Fibroblast of mammary gland (primary cell): Measurements from ENCODE around the gene MAPKBP1.
"Not testable (repeated sequence)": the region's sequence is repeated elsewhere in the genome, so short reads cannot be mapped to it uniquely, and the experiment has no call there.

Experiments
- DNase-seq: peaks from one replicate; pipeline ENCODE4 v3.0.0-alpha.2; 2010; ENCODE audit warnings: low read depth
- H3K4me3 ChIP-seq: 2 replicates; pipeline ENCODE4 v1.5.1; 2011; ENCODE audit warnings: low read depth, mild to moderate bottlenecking, low read length, moderate library complexity; ENCODE audit not compliant: control insufficient read depth
- TF ChIP-seq, protein P1 (sequence below): conservative IDR thresholded peaks from 2 replicates; pipeline ENCODE4 v1.5.1; 2011; ENCODE audit warnings: low read depth, low read length, inconsistent platforms; ENCODE audit not compliant: control insufficient read depth, insufficient read depth

The MAPKBP1 gene, protein sequence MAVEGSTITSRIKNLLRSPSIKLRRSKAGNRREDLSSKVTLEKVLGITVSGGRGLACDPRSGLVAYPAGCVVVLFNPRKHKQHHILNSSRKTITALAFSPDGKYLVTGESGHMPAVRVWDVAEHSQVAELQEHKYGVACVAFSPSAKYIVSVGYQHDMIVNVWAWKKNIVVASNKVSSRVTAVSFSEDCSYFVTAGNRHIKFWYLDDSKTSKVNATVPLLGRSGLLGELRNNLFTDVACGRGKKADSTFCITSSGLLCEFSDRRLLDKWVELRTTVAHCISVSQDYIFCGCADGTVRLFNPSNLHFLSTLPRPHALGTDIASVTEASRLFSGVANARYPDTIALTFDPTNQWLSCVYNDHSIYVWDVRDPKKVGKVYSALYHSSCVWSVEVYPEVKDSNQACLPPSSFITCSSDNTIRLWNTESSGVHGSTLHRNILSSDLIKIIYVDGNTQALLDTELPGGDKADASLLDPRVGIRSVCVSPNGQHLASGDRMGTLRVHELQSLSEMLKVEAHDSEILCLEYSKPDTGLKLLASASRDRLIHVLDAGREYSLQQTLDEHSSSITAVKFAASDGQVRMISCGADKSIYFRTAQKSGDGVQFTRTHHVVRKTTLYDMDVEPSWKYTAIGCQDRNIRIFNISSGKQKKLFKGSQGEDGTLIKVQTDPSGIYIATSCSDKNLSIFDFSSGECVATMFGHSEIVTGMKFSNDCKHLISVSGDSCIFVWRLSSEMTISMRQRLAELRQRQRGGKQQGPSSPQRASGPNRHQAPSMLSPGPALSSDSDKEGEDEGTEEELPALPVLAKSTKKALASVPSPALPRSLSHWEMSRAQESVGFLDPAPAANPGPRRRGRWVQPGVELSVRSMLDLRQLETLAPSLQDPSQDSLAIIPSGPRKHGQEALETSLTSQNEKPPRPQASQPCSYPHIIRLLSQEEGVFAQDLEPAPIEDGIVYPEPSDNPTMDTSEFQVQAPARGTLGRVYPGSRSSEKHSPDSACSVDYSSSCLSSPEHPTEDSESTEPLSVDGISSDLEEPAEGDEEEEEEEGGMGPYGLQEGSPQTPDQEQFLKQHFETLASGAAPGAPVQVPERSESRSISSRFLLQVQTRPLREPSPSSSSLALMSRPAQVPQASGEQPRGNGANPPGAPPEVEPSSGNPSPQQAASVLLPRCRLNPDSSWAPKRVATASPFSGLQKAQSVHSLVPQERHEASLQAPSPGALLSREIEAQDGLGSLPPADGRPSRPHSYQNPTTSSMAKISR (N-terminal part only)

DNA sequence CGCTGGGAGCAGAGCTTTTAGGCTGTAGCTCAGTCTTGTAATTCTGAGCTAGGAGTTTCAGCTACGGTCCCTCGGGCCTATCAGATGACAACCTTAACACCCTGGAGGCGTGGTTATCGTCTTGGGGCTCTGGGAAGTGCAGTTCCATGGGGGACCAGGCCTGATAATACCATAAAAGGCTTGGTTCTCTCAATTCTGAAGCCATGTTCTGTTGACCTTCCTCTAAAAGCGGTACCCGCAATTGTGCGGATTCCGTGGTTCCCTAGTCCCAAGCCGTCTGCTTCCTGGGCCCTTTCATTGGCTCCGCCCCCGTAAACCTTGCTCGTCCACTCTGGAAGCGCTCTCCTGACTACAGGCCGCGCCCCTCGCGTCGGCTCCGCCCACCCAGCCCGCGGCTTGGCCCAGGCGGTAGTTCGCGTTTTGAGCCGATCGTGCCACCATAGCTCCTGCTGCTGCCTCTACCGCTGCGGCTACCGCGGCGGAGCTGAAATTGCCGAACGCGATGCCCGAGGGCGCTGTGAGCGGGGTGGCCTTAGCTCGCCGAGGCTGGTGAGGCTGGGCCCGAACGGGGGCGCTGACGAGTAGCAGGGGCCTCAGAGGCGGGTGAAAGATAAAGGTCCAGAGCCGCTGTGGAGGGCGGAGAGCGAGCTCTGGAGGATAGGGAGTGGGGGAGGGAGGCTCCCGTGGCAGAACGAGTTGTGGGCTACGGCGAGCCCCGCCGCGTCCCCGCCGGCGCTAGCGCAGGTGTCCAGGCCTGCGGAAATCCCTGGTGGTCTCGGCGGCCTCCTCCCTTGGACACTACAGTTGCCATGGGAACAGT lies at the start of gene MAPKBP1:
MAPKBP1 (plus strand) TSS at position 423 of the 820 bp plus-strand sequence. CDS start 792 bp downstream, outside the sequence.
- TF ChIP-seq, protein P1, sequence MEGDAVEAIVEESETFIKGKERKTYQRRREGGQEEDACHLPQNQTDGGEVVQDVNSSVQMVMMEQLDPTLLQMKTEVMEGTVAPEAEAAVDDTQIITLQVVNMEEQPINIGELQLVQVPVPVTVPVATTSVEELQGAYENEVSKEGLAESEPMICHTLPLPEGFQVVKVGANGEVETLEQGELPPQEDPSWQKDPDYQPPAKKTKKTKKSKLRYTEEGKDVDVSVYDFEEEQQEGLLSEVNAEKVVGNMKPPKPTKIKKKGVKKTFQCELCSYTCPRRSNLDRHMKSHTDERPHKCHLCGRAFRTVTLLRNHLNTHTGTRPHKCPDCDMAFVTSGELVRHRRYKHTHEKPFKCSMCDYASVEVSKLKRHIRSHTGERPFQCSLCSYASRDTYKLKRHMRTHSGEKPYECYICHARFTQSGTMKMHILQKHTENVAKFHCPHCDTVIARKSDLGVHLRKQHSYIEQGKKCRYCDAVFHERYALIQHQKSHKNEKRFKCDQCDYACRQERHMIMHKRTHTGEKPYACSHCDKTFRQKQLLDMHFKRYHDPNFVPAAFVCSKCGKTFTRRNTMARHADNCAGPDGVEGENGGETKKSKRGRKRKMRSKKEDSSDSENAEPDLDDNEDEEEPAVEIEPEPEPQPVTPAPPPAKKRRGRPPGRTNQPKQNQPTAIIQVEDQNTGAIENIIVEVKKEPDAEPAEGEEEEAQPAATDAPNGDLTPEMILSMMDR = peak; percentile 54
- DNase-seq = peak; percentile 97
- H3K4me3 ChIP-seq = peak within 1 kb of the TSS; percentile 85

DNA sequence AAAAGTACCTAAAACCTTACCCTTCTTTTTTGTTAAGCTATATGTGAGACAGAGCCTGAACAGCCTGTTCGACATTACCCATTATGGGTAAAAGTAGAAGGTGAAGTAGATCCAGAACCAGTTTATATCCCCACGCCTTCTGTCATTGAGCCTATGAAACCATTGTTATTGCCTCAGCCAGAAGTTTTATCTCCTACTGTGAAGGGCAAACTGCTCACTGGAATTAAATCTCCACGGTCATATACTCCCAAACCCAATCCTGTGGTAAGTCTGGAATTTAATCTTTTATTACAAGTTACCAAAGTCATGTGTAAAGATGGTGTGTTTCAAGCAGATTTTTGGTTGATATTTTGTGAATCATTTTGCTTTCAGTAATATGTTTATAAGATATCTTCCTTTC lies 47.1 kb upstream of the MAPKBP1 start:
- H3K4me3 ChIP-seq = no peak overlapping the region
- DNase-seq = no peak
- TF ChIP-seq, protein P1 = no peak

DNA sequence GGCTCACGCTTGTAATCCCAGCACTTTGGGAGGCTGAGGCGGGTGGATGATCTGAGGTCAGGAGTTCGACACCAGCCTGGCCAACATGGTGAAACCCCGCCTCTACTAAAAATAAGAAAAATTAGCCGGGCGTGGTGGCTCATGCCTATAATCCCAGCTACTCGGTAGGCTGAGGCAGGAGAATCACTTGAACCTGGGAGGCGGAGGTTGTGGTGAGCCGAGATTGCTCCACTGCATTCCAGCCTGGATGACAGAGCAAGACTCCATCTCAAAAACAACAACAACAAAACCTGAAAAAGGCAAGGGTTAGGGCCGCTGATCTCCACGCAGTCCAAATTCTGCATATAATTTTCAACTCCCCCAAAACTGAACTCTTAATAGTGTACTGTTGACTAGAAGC lies 46.2 kb upstream of the MAPKBP1 start:
- H3K4me3 ChIP-seq, DNase-seq: not testable (repeated sequence)

DNA sequence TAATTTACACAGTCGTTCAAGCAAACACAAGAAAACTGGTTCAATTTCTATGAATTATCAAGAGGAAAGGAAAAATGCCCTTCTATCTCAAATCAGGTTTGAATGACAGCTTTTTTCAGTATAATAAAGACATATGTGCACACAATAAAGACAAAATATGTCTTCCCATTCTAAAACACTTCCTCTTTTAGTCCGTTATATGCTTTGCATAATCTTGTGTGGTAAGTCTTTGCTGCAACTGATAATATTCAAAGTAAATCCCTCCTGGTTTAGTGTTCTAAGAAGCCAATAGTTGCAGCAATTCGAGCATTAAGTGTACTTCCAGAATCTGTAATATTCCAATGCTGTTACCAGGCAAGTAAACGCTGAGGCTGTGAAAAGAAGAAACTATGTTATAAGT lies 43.7 kb upstream of the MAPKBP1 start:
- H3K4me3 ChIP-seq = no peak overlapping the region
- TF ChIP-seq, protein P1 = no peak
- DNase-seq = no peak

DNA sequence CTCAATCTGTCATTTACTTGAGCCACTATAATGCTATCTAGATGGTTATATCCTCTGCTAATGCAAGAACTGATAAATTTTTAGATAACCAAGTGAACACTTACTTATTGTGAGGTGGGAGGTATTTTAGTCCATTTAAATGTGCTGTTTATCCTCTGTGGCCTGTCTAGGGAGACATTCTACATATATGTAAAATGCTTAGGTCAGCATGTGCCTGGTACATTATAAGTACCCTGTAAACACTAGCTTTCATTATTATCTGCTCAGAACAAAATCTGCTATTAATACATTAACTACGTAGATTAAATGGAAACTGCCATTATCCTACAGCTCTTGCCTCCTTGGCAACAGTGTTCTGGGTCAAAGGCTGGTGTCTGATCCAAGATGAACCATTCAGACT lies 41.8 kb upstream of the MAPKBP1 start:
- no peak for DNase-seq
- TF ChIP-seq, protein P1 = no peak
- H3K4me3 ChIP-seq = no peak overlapping the region

DNA sequence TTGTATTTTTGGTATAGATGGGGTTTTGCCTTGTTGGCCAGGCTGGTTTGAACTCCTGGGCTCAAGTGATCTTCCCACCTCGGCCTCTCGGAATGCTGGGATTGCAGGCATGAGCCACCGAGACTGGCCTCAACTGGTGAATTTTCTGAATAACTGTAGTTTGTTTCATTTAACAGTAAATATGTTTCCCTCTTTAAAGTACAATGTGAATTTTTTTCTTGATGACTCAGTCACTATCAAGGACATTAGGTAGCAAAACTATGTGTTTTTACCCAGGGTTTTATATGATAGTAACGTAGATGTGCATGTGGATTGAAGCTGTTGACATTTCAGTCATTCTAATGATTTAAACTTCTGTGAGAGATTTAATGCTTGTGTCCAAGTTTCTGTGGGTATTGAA lies 40.2 kb upstream of the MAPKBP1 start:
- no peak overlapping the region for H3K4me3 ChIP-seq
- TF ChIP-seq, protein P1 = no peak
- no peak for DNase-seq
